Neural cell (in vitro differentiated cells): ENCODE results near the gene OR10W1.

Experiments
- EP300 ChIP-seq: fragments of 450-650 bp; conservative IDR thresholded peaks from 2 replicates; pipeline ENCODE4 v1.6.1; 2014; ENCODE audit warnings: antibody characterized with exemption, mild to moderate bottlenecking, moderate library complexity; ENCODE audit not compliant: poor library complexity, severe bottlenecking
- EZH2 ChIP-seq: fragments of 200-600, 300-800 bp; shearing (Covaris generic), sonication (generic); IDR thresholded peaks from 2 replicates; pipeline ENCODE4 v1.6.1; 2014; ENCODE audit warnings: antibody characterized with exemption, low read length, borderline replicate concordance, mild to moderate bottlenecking; ENCODE audit not compliant: insufficient read depth, poor library complexity, severe bottlenecking
- MXI1 ChIP-seq: fragments of 450-650 bp; conservative IDR thresholded peaks from 2 replicates; pipeline ENCODE4 v1.6.1; 2014; ENCODE audit warnings: antibody characterized with exemption, mild to moderate bottlenecking; ENCODE audit not compliant: poor library complexity, severe bottlenecking
- POLR2AphosphoS5 ChIP-seq: IDR thresholded peaks from 2 replicates; pipeline ENCODE4 v1.6.1; 2012
- SMC3 ChIP-seq: fragments of 450-650 bp; conservative IDR thresholded peaks from 2 replicates; pipeline ENCODE4 v1.6.1; 2014; ENCODE audit warnings: antibody characterized with exemption, mild to moderate bottlenecking, moderate library complexity; ENCODE audit not compliant: poor library complexity
- TAF1 ChIP-seq: IDR thresholded peaks from 2 replicates; pipeline ENCODE4 v1.6.1; 2012; ENCODE audit warnings: low read depth
- TF ChIP-seq, protein P1 (sequence below): fragments of 450-650 bp; IDR thresholded peaks from 2 replicates; pipeline ENCODE4 v1.5.1; 2014; ENCODE audit warnings: antibody characterized with exemption, mild to moderate bottlenecking, moderate library complexity; ENCODE audit not compliant: poor library complexity, severe bottlenecking
- TF ChIP-seq, protein P2 (sequence below): IDR thresholded peaks from 2 replicates; pipeline ENCODE4 v1.6.1; 2012; ENCODE audit warnings: borderline replicate concordance

DNA sequence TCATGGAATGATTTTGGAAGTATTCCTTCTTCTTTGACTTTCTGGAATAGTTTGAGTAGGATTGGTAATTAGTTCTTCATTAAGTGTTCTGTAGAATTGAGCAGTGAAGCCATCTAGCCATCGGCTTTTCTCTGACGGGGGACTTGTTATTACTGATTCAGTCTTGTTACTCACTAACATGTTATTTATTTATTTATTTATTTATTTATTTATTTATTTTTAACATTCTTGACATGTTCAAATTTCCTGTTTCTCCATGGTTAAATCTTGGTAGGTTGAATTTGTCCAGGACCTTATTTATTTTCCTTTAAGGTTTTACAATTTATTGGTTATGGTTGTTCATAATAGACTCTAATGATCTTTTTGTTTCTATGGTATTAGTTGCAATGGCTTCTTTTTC is 24.1 kb downstream of the OR10W1 start:
- TF ChIP-seq EZH2 (no peak), POLR2AphosphoS5 (no peak), EP300 (no peak), SMC3 (no peak), TAF1 (no peak), MXI1 (no peak)
- TF ChIP-seq, protein P1, sequence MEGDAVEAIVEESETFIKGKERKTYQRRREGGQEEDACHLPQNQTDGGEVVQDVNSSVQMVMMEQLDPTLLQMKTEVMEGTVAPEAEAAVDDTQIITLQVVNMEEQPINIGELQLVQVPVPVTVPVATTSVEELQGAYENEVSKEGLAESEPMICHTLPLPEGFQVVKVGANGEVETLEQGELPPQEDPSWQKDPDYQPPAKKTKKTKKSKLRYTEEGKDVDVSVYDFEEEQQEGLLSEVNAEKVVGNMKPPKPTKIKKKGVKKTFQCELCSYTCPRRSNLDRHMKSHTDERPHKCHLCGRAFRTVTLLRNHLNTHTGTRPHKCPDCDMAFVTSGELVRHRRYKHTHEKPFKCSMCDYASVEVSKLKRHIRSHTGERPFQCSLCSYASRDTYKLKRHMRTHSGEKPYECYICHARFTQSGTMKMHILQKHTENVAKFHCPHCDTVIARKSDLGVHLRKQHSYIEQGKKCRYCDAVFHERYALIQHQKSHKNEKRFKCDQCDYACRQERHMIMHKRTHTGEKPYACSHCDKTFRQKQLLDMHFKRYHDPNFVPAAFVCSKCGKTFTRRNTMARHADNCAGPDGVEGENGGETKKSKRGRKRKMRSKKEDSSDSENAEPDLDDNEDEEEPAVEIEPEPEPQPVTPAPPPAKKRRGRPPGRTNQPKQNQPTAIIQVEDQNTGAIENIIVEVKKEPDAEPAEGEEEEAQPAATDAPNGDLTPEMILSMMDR, result no peak
- TF ChIP-seq, protein P2, sequence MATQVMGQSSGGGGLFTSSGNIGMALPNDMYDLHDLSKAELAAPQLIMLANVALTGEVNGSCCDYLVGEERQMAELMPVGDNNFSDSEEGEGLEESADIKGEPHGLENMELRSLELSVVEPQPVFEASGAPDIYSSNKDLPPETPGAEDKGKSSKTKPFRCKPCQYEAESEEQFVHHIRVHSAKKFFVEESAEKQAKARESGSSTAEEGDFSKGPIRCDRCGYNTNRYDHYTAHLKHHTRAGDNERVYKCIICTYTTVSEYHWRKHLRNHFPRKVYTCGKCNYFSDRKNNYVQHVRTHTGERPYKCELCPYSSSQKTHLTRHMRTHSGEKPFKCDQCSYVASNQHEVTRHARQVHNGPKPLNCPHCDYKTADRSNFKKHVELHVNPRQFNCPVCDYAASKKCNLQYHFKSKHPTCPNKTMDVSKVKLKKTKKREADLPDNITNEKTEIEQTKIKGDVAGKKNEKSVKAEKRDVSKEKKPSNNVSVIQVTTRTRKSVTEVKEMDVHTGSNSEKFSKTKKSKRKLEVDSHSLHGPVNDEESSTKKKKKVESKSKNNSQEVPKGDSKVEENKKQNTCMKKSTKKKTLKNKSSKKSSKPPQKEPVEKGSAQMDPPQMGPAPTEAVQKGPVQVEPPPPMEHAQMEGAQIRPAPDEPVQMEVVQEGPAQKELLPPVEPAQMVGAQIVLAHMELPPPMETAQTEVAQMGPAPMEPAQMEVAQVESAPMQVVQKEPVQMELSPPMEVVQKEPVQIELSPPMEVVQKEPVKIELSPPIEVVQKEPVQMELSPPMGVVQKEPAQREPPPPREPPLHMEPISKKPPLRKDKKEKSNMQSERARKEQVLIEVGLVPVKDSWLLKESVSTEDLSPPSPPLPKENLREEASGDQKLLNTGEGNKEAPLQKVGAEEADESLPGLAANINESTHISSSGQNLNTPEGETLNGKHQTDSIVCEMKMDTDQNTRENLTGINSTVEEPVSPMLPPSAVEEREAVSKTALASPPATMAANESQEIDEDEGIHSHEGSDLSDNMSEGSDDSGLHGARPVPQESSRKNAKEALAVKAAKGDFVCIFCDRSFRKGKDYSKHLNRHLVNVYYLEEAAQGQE, result no peak
